HL-60 (cell line): ENCODE results near the gene RHBDL3.

ENCODE experiments used
- CTCF ChIP-seq: IDR thresholded peaks from one replicate; pipeline ENCODE4 v1.5.1; 2011; ENCODE audit warnings: low read length, control low read depth, inconsistent platforms; ENCODE audit not compliant: insufficient read depth
- GABPA ChIP-seq: IDR thresholded peaks from 2 replicates; pipeline ENCODE4 v1.6.1; 2012; ENCODE audit warnings: low read depth
- POLR2AphosphoS5 ChIP-seq: IDR thresholded peaks from 2 replicates; pipeline ENCODE4 v1.6.1; 2012; ENCODE audit warnings: low read depth
- REST ChIP-seq: IDR thresholded peaks from 2 replicates; pipeline ENCODE4 v1.6.1; 2012; ENCODE audit warnings: low read depth; ENCODE audit not compliant: insufficient replicate concordance

GRCh38 chr17:32240750-32241149 lies 24.9 kb upstream of the RHBDL3 start:
- TF ChIP-seq CTCF (no peak), POLR2AphosphoS5 (no peak), REST (peak; percentile 86), GABPA (no peak)
